Upper lobe of right lung (tissue), 1 donor: ENCODE measurements around the gene PPP4R4. TPM values are rescaled to one million over a fixed set of nuclear protein-coding genes. Genes with fewer than 3 reads are reported as not detected.

Experiments
- ATAC-seq: fragments of 200-7000 bp; cut with Tn5 transposase; one replicate; pipeline ENCODE4 v1.9.1; 2020; ENCODE audit warnings: mild to moderate bottlenecking, moderate library complexity
- DNase-seq: peaks from one replicate; pipeline ENCODE4 v3.0.0-alpha.2; 2020
- H3K27ac ChIP-seq: fragments of 200-600 bp; one replicate; pipeline ENCODE4 v1.8.0; 2022
- H3K27me3 ChIP-seq: fragments of 200-600 bp; one replicate; pipeline ENCODE4 v1.8.0; 2022; ENCODE audit warnings: mild to moderate bottlenecking
- H3K36me3 ChIP-seq: fragments of 200-600 bp; one replicate; pipeline ENCODE4 v1.8.0; 2022
- H3K4me1 ChIP-seq: fragments of 200-600 bp; one replicate; pipeline ENCODE4 v1.8.0; 2022
- H3K4me3 ChIP-seq: fragments of 200-600 bp; one replicate; pipeline ENCODE4 v1.8.0; 2022; ENCODE audit warnings: mild to moderate bottlenecking
- H3K9me3 ChIP-seq: fragments of 200-600 bp; one replicate; pipeline ENCODE4 v1.8.0; 2022
- intact Hi-C: fragments of 100-400 bp; cut with DNase I; formaldehyde crosslinking; loops from one replicate; pipeline ENCODE4 v1.11.0; 2022
- total RNA-seq: library from RNA; stranded (reverse); fragmentation: NEBNext Ultra II Directional; extraction: Animal tissue kit (Norgen Biotek cat#: 25700); gene quantifications from one replicate; pipeline ENCODE4 v1.2.1, GENCODE V29; 2021
- TF ChIP-seq, protein P1 (sequence below): fragments of 200-600 bp; IDR thresholded peaks from one replicate; pipeline ENCODE4 v1.8.0; 2022; ENCODE audit warnings: antibody characterized with exemption
- donor health status: DM: no; HTN: yes; CAD: no; lungs with severe emphysema.

The PPP4R4 gene
- total RNA-seq, 1 donor from 2014 or later: 2.2 TPM

GRCh38 chr14:94278731-94279130, 104.6 kb downstream of the PPP4R4 start:
- DNase-seq (no peak), ATAC-seq (no peak)
- H3K36me3 ChIP-seq: no peaks in the 10 kb centered on the region
- intact Hi-C loops: no loop called here
- no peak overlapping the region for H3K27ac ChIP-seq
- TF ChIP-seq, protein P1, sequence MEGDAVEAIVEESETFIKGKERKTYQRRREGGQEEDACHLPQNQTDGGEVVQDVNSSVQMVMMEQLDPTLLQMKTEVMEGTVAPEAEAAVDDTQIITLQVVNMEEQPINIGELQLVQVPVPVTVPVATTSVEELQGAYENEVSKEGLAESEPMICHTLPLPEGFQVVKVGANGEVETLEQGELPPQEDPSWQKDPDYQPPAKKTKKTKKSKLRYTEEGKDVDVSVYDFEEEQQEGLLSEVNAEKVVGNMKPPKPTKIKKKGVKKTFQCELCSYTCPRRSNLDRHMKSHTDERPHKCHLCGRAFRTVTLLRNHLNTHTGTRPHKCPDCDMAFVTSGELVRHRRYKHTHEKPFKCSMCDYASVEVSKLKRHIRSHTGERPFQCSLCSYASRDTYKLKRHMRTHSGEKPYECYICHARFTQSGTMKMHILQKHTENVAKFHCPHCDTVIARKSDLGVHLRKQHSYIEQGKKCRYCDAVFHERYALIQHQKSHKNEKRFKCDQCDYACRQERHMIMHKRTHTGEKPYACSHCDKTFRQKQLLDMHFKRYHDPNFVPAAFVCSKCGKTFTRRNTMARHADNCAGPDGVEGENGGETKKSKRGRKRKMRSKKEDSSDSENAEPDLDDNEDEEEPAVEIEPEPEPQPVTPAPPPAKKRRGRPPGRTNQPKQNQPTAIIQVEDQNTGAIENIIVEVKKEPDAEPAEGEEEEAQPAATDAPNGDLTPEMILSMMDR: no peak
- H3K4me3 ChIP-seq: no peak overlapping the region
- H3K27me3 ChIP-seq: no peaks in the 10 kb centered on the region
- H3K4me1 ChIP-seq: no peaks in the 10 kb centered on the region
- H3K9me3 ChIP-seq: no peaks in the 10 kb centered on the region

DNA sequence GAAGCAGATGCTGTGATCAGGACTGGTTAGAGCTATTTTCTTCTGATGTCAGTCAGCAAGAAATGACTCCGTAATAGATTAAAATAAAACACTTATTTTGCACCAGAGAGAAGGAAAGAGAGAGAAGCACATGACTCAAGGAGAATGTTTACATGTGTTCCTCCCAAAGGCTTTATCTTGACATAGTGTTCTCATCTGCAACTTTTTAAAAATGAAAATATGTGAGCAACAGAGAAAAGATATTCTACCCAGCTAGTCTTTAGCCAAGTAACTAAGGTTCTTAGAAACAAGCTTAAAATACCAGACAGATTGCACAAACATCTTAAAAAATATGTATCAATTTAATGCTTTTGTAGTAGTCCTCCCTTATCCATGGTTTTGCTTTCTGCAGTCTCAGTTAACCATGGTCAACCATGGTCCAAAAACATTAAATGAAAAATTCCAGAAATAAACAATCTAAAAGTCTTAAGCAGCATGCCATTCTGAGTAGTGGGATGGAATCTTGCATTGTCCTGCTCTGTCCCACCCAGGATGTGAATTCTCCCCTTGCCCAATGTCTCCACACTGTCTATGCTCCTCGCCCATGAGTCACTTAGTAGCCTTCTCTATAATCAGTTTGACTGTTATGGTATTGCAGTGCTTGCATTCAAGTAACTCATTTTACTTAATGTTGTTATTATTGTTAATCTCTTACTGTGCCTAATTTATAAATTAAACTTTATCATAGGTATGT, 109.0 kb downstream of the PPP4R4 start:
- DNase-seq (no peak), ATAC-seq (no peak)
- TF ChIP-seq, protein P1: no peak
- Histone ChIP-seq H3K27ac (no peak overlapping the region), H3K27me3 (no peaks in the 10 kb centered on the region), H3K4me3 (no peak overlapping the region), H3K36me3 (no peaks in the 10 kb centered on the region), H3K9me3 (no peaks in the 10 kb centered on the region), H3K4me1 (no peaks in the 10 kb centered on the region)
- intact Hi-C loops: no loop called here

- intact Hi-C loops: no loop called here
Observed at GRCh38 chr14:94284221-94284620, 110.1 kb downstream of the PPP4R4 start.

GRCh38 chr14:94285158-94285557, 111.0 kb downstream of the PPP4R4 start:
- DNase-seq (no peak), ATAC-seq (no peak)
- Histone ChIP-seq H3K4me3 (no peak overlapping the region), H3K27ac (no peak overlapping the region), H3K27me3 (no peaks in the 10 kb centered on the region), H3K36me3 (no peaks in the 10 kb centered on the region), H3K4me1 (no peaks in the 10 kb centered on the region), H3K9me3 (no peaks in the 10 kb centered on the region)
- TF ChIP-seq, protein P1: no peak
- intact Hi-C loops: no loop called here

More at GRCh38 chr14:94284221-94284620, 110.1 kb downstream of the PPP4R4 start:
- Histone ChIP-seq H3K9me3 (no peaks in the 10 kb centered on the region), H3K4me3 (no peak overlapping the region), H3K36me3 (no peaks in the 10 kb centered on the region), H3K27me3 (no peaks in the 10 kb centered on the region), H3K4me1 (no peaks in the 10 kb centered on the region), H3K27ac (no peak overlapping the region)
- DNase-seq (no peak), ATAC-seq (no peak)
- TF ChIP-seq, protein P1: no peak

- ATAC-seq: no peak
- no peaks in the 10 kb centered on the region for H3K9me3 ChIP-seq
- intact Hi-C loops: no loop called here
Observed at GRCh38 chr14:94288610-94289465, 114.7 kb downstream of the PPP4R4 start.

More at GRCh38 chr14:94288610-94289465, 114.7 kb downstream of the PPP4R4 start:
- no peak for DNase-seq
- Histone ChIP-seq H3K4me3 (no peak overlapping the region), H3K27me3 (no peaks in the 10 kb centered on the region), H3K4me1 (no peaks in the 10 kb centered on the region), H3K27ac (no peak overlapping the region), H3K36me3 (no peaks in the 10 kb centered on the region)
- TF ChIP-seq, protein P1: no peak
